A673 (cell line): ENCODE data around the gene WASF1.

ENCODE experiments used
- CTCF ChIP-seq: fragments of 300-800, 200-600 bp; sonication (generic); conservative IDR thresholded peaks from 2 replicates; pipeline ENCODE4 v1.5.1; 2017; ENCODE audit warnings: low read depth, mild to moderate bottlenecking, antibody characterized with exemption, low read length, moderate library complexity, mixed read lengths
- EZH2 ChIP-seq: fragments of 200-600 bp; sonication (generic); IDR thresholded peaks from 2 replicates; pipeline ENCODE4 v1.6.1; 2017; ENCODE audit warnings: borderline replicate concordance, low read depth, mild to moderate bottlenecking, mixed read lengths, antibody characterized with exemption, low read length; ENCODE audit not compliant: poor library complexity, severe bottlenecking

GRCh38 chr6:110207652-110208051 is 28.2 kb upstream of the WASF1 start:
- TF ChIP-seq CTCF, result no peak
- TF ChIP-seq EZH2, result no peak
